GM21619 (cell line): ENCODE measurements around the gene ZNFX1.
"Not testable (repeated sequence)": the region's sequence is repeated elsewhere in the genome, so short reads cannot be mapped to it uniquely, and the experiment has no call there.

Experiments used
- ATAC-seq: cut with Tn5 transposase; IDR thresholded peaks from one replicate; pipeline ENCODE4 v1.9.1; 2021; ENCODE audit not compliant: unreplicated experiment

ZNFX1 gene

DNA sequence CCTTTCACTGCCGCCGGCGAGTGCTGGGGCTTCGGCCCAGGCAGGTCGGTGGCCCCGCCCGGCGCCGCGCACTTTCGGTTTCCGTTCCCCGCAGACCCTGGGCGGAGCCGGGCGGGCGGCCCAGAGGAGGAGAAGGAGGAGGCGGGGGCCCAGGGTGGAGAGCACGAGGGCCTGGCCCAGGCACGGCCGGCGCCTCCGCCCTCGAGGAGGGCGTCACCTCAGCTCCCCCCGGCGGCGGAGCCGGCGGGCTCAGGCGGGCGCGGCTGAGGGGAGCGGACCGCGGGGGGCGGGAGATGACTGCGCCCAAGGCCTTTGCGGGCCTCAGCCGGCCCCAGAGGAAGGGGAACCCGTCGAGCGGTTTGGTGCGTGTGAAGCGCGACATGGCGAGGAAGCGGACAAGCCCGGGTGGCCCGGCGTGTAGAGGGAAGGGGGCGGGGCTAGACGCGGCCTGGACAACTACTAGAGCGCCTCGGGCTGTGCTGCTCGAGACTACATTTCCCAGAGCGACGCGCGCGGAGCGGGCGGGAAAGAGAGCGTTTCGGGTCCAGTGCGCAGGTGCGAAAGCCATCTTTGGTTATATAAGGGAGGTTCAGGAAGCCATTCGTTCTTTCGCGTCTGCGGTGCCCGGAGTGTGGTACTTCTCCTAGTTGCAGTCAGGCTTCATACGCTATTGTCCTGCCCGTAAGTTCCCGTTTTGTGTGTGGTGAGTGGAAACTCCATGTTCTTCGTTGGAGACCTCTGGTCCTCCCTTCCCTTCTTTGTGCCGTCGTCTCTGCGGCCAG, at the start of gene ZNFX1:
ZNFX1 (minus strand) TSS at position 22 of the 782 bp plus-strand sequence. CDS start 2,218 bp downstream, outside the sequence.
- peak; percentile 76 for ATAC-seq

GRCh38 chr20:49326026-49326425, 48.2 kb upstream of the ZNFX1 start:
- ATAC-seq, result no peak

DNA sequence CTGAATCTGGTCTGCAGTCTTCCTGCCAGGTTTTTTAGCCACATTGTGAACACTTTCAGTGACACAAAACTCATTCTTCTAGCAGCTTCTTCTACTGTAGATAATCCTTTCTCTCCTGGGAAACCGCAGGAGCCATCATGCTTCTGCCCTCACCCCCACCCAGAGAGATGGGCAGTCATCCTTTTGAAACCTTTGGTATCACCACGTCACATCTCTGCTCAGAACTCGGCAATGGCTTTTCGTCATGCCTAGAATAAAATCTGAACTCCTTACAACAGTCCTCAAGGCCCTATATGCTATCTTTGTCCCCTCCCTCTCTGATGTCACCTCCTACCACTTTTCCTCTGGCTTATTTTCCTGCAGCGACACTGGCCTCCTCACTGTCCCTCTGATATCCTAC, 46.4 kb upstream of the ZNFX1 start:
- ATAC-seq, result no peak

GRCh38 chr20:49323622-49324238, 45.9 kb upstream of the ZNFX1 start:
- ATAC-seq, result no peak

DNA sequence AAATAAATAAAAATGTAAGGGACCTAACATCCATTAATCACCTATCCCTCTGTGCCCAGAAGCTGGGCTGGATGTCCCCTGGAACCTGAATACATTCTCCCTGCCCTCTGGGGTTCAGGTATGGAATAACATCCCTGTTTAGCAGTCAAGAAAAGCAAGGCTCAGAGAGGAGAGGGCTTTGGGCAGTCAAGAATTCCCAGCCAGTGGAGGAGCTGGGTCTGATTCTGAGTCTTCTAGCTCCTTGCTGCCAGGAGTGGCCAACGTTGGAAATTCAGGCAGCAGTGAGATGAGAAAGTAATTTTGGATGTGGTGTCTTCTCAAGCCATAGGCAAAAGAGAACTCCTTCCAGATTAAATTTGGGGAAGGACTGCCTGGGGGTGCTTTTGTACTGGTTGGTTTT, 42.6 kb upstream of the ZNFX1 start:
- no peak for ATAC-seq

- ATAC-seq, result no peak
Observed at GRCh38 chr20:49319208-49319809, 41.5 kb upstream of the ZNFX1 start.

DNA sequence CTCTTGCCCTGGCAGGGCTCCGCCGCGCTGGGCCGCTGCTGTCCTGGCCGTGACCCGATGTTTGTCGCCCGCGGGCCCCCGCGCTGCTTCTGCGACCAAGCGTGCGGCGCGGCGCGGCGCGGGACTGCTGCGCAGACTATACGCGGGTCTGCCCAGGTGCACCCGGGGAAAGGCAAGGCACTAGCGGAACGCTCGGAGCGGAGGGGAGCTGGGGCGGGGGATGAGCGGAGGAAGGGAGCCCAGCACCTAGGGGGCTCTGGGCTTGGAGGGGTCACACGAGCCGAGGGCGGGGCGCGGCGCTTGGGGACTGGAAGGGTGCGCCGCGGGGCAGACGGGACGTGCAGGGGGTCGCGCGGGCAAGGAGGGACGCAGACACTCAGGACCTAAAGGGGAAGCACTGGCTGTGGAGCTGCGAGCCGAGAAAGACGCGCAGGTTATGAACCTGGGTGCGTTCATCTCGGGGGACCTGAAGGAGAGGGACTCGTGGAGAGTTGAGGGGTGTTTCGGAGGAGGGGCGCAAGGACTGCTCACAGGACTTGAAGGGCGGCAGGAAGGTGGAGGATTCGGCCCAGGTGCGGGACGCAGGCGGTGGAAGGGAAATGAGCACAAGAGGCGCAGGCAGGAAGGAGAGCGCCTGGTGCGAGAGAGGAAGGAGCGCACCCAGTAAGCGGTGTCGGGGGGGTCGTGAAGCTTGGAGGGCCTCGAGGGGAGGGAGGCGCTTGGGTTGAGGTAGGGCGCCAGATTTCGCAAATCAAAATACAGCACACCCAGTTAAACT, 40.8 kb upstream of the ZNFX1 start:
- no peak for ATAC-seq

GRCh38 chr20:49318091-49318429, 40.2 kb upstream of the ZNFX1 start:
- ATAC-seq, result no peak

DNA sequence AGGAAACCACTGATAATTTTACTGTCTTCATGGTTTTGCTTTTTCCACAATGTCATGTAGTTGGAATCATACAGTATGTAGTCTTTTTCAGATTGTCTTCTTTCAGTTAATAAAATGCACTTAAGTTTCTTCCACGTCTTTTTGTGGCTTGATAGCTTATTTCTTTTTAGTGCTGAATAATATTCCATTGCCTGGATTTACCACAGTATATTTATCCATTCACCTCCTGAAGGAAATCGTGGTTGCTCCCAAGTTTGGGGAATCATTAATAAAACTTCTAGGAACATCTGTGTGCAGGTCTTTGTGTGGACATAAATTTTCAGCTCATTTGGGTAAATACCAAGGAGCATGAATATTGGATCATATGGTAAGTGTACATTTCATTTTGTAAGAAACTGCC, 38.8 kb upstream of the ZNFX1 start:
- no peak for ATAC-seq

- no peak for ATAC-seq
Observed at GRCh38 chr20:49315580-49315979, 37.7 kb upstream of the ZNFX1 start.

- not testable (repeated sequence) for ATAC-seq
Observed at GRCh38 chr20:49314052-49314451, 36.2 kb upstream of the ZNFX1 start.

- ATAC-seq, result no peak
Observed at GRCh38 chr20:49313283-49313682, 35.4 kb upstream of the ZNFX1 start.

DNA sequence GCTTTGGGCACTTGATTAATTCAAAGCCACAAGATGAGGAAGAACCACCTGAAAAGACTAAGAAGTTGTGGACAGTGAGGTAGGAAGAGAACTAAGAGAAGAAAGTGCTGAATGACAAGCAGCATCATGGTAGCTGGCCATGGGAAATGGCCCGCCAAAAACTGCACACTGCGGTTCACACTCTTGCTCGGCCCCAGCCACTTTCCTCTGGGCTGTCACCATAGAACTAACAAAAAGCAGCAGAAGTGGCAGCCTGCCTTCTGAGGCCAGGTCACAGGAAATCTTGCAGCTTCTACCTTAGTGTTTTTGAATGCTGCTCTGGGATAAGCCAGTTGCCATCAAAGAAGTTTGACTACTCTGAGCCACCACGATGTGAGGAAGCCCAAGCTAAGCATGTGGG, 34.8 kb upstream of the ZNFX1 start:
- ATAC-seq, result no peak

DNA sequence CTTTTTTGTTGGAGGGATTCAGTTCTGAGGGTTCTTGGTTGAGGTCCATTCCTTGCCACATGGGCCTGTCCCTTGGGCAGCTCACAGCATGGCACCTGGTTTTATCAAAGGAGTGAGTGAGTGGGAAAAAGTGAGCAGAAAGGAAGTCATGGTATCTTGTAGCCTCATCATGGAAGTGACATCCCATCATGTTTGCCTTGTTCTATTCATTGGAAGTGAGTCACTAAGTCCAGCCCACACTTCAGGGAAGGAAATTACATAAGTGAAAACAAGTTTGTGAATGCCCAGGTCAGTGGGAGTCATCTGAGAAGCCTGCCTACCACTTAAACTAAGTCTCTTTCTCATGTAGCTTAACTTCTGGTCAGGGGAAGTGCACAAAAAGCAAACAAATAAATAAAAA, 32.8 kb upstream of the ZNFX1 start:
- ATAC-seq, result no peak

DNA sequence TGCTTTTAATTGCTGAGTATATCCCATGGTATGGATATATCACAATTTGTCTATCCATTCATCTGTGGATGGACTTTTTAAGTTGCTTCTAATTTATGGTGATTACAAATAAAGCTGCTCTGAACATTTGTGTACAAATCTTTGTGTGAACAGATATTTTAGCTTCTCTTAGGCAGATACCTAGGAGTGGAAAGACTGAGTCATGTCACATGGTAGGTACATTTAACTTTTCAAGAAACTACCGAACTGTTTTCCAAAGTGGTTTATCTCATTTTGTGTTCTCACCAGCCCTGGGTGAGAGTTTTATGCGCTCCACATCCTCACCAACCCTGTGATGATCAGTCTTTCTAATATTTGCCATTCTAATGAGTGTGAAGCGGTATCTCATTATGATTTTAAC, 31.0 kb upstream of the ZNFX1 start:
- no peak for ATAC-seq

GRCh38 chr20:49306903-49307620, 29.2 kb upstream of the ZNFX1 start:
- no peak for ATAC-seq

- no peak for ATAC-seq
Observed at GRCh38 chr20:49303065-49303552, 25.3 kb upstream of the ZNFX1 start.

DNA sequence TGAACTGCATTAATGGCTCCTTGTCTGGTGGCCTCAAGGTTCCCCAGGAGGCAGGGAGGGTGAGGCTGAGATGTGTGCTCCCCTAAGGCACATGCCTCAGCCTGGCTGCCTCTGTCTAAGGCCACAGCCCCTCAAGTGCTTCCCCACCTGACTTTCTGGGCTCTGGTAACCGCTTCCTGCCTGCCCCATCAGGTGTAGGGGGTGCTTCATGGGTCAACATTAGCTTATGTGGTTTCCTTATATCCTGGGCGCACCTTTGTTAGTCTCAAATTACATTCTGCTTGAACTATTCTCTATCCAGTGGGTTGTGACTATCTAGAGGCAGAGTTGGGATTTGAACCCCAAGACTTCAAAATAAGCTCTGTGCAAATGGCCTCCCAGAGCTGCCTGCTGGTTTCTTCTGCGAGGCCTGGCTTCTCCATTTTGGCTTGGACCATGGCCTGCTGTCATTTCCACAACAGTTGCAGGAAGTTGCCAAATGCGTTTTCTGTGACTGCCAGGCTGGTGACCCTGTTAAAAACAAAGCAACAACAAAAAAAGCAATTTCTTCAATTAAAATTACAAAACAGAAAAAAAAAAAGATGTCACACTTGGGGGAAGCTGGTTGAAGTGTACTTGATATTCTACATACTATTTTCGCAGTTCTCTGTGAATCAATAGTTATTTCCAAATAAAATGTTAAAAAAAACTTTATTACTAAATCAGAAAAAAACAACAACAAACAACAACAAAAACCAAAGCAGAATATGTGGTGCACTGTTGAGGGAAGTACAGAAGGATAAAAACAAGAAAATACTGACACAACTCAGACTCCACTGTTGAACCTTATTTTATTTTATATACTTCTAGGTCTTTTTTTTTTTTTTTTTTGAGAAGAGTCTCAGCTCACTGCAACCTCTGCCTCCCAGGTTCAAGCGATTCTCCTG, 20.0 kb upstream of the ZNFX1 start:
- no peak for ATAC-seq

DNA sequence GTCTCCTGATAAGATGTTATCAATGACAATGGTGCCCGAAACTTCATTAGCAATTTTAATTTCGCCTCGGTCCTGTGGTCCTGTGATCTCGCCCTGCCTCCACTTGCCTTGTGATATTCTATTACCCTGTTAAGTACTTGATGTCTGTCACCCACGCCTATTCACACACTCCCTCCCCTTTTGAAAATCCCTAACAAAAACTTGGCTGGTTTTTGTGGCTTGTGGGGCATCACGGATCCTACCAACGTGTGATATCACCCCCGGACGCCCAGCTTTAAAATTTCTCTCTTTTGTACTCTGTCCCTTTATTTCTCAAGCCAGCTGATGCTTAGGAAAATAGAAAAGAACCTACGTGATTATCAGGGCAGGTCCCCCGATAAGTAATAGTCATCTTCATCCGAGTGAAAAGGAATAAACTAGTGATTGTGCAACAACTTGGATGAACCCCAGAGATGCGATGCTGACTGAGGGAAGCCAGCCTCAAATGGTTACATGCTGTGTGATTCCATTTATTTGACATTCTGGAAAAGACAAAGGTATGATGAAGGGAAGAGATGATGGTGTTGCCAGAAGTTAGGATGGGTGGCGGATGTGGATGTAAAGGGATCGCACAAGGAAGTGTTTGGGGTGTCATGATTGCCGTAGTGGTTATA, 16.3 kb upstream of the ZNFX1 start:
- ATAC-seq, result not testable (repeated sequence)
